Suprapubic skin (tissue), 4 donors: ENCODE measurements around the gene CSH1. TPM values are rescaled to one million over a fixed set of nuclear protein-coding genes. Genes with fewer than 3 reads are reported as not detected.
"Not testable (repeated sequence)": the region's sequence is repeated elsewhere in the genome, so short reads cannot be mapped to it uniquely, and the experiment has no call there.

Source experiments
- DNase-seq, 2 donors: peaks; one replicate each; pipeline ENCODE4 v3.0.0-alpha.2; 2019; ENCODE audit warnings: low spot score in 2 of 2
- H3K27ac ChIP-seq: fragments of 200-600 bp; sonication (generic); one replicate; pipeline ENCODE4 v1.5.1; 2019
- H3K27me3 ChIP-seq: fragments of 200-600 bp; sonication (generic); one replicate; pipeline ENCODE4 v1.5.1; 2019
- H3K36me3 ChIP-seq: fragments of 200-600 bp; sonication (generic); one replicate; pipeline ENCODE4 v1.5.1; 2019
- H3K4me1 ChIP-seq: fragments of 200-600 bp; sonication (generic); one replicate; pipeline ENCODE4 v1.5.1; 2019
- H3K4me3 ChIP-seq: fragments of 200-600 bp; sonication (generic); one replicate; pipeline ENCODE4 v1.5.1; 2019; ENCODE audit warnings: mild to moderate bottlenecking
- H3K9me3 ChIP-seq: fragments of 200-600 bp; sonication (generic); one replicate; pipeline ENCODE4 v1.5.1; 2019
- CTCF ChIP-seq, 2 donors: fragments of 200-600 bp in 1 of 2; fragments of 450-650 bp in 1 of 2; sonication (generic) in 1 of 2; IDR thresholded peaks; one replicate each; pipeline ENCODE4 v1.5.1; 2016 to 2019; ENCODE audit warnings: antibody characterized with exemption in 2 of 2, mild to moderate bottlenecking in 1 of 2, moderate library complexity in 1 of 2
- EP300 ChIP-seq: sonication (generic); formaldehyde crosslinking; IDR thresholded peaks from one replicate; pipeline ENCODE4 v1.6.1; 2017; ENCODE audit warnings: antibody characterized with exemption
- POLR2A ChIP-seq, 2 donors: fragments of 450-650 bp; IDR thresholded peaks; one replicate each; pipeline ENCODE4 v1.6.1; 2017; ENCODE audit warnings: antibody characterized with exemption in 2 of 2, mild to moderate bottlenecking in 2 of 2, moderate library complexity in 2 of 2
- POLR2AphosphoS5 ChIP-seq, 3 donors: sonication (generic); formaldehyde crosslinking; IDR thresholded peaks; one replicate each; pipeline ENCODE4 v1.6.1; 2017; ENCODE audit warnings: antibody characterized with exemption in 3 of 3
- WGBS: methylation state at CpG from one replicate; pipeline ENCODE4 v1.1.5; 2018; 5-methylcytosine and 5-hydroxymethylcytosine counted together
- total RNA-seq, 4 donors: library from RNA; depleted of rRNA; stranded (reverse); fragments of >200 nt; gene quantifications; one replicate each; pipeline ENCODE4 v1.1.0, GENCODE V29; 2016

Gene CSH1
- total RNA-seq, 4 donors from 2014 or later, result not detected

GRCh38 chr17:63911657-63912100, 15.3 kb upstream of the CSH1 start:
- peak in 1 of 2 donors; percentile 70 for DNase-seq
- no peaks in the 10 kb centered on the region for H3K27me3 ChIP-seq
- TF ChIP-seq POLR2AphosphoS5 (IDR thresholded peaks at IDR 0.05), result no peak
- TF ChIP-seq CTCF (IDR thresholded peaks at IDR 0.05), result peak; percentile 39 to 90
- H3K36me3 ChIP-seq, result no peaks in the 10 kb centered on the region
- H3K4me1 ChIP-seq, result no peaks in the 10 kb centered on the region
- 47% methylated on average over 6 of the region's 8 CpGs for WGBS
- H3K9me3 ChIP-seq, result no peaks in the 10 kb centered on the region
- H3K27ac ChIP-seq, result no peak overlapping the region
- H3K4me3 ChIP-seq, result no peak overlapping the region

GRCh38 chr17:63911041-63911635, 14.8 kb upstream of the CSH1 start, which contains the start of gene CSHL1:
Gene CSHL1, minus strand, starts transcription at chr17:63911258. Its CDS starts 62 bp downstream, at chr17:63911196.
- Histone ChIP-seq H3K4me1 (no peaks in the 10 kb centered on the region), H3K9me3 (no peaks in the 10 kb centered on the region), H3K27ac (no peak within 1 kb of the TSS), H3K27me3 (no peaks in the 10 kb centered on the region), H3K4me3 (no peak within 1 kb of the TSS), H3K36me3 (no peaks in the 10 kb centered on the region)
- peak in 1 of 2 donors; percentile 48 for DNase-seq
- TF ChIP-seq POLR2A (IDR thresholded peaks at IDR 0.05) (no peak), POLR2AphosphoS5 (IDR thresholded peaks at IDR 0.05) (no peak), CTCF (IDR thresholded peaks at IDR 0.05) (no peak), EP300 (no peak)
- 66% methylated on average over 15 of the region's 15 CpGs for WGBS

- WGBS, result 80% methylated on average over 14 of the region's 14 CpGs
- Histone ChIP-seq H3K27ac (no peak overlapping the region), H3K4me1 (no peaks in the 10 kb centered on the region), H3K27me3 (no peaks in the 10 kb centered on the region), H3K4me3 (no peak overlapping the region), H3K36me3 (no peaks in the 10 kb centered on the region), H3K9me3 (no peaks in the 10 kb centered on the region)
- no peak for TF ChIP-seq EP300
- TF ChIP-seq POLR2AphosphoS5 (IDR thresholded peaks at IDR 0.05), result no peak
- no peak for TF ChIP-seq POLR2A (IDR thresholded peaks at IDR 0.05)
- no peak for TF ChIP-seq CTCF (IDR thresholded peaks at IDR 0.05)
- DNase-seq, result peak in 1 of 2 donors; percentile 44
These were observed 13.7 kb upstream of the CSH1 start for GRCh38 chr17:63910096-63910495.

- not testable (repeated sequence) for H3K36me3 ChIP-seq, H3K4me1 ChIP-seq, H3K9me3 ChIP-seq, H3K27me3 ChIP-seq, H3K27ac ChIP-seq, H3K4me3 ChIP-seq
- DNase-seq, result peak in 1 of 2 donors; percentile 32
- 85% methylated on average over 5 of the region's 10 CpGs for WGBS
These were observed 13.2 kb upstream of the CSH1 start for GRCh38 chr17:63909586-63909985.

- H3K27ac ChIP-seq, H3K4me1 ChIP-seq, H3K9me3 ChIP-seq, H3K27me3 ChIP-seq, H3K4me3 ChIP-seq, H3K36me3 ChIP-seq: not testable (repeated sequence)
- DNase-seq, result peak in 1 of 2 donors; percentile 39
- WGBS, result 48% methylated on average over 12 of the region's 12 CpGs
These were observed 10.9 kb upstream of the CSH1 start for GRCh38 chr17:63907161-63907778.

GRCh38 chr17:63904796-63905195, 8.4 kb upstream of the CSH1 start:
- H3K9me3 ChIP-seq, H3K4me1 ChIP-seq, H3K36me3 ChIP-seq, H3K27ac ChIP-seq, H3K4me3 ChIP-seq, H3K27me3 ChIP-seq: not testable (repeated sequence)
- WGBS, result 89% methylated on average over 8 of the region's 8 CpGs
- peak in 1 of 2 donors; percentile 32 for DNase-seq

GRCh38 chr17:63903787-63904201, 7.4 kb upstream of the CSH1 start:
- not testable (repeated sequence) for H3K4me1 ChIP-seq, H3K27ac ChIP-seq, H3K36me3 ChIP-seq, H3K27me3 ChIP-seq, H3K9me3 ChIP-seq, H3K4me3 ChIP-seq, DNase-seq
- WGBS, result 39% methylated on average over 5 of the region's 5 CpGs
- peak; percentile 11 to 33 for TF ChIP-seq CTCF (IDR thresholded peaks at IDR 0.05)

GRCh38 chr17:63901971-63902370, 5.6 kb upstream of the CSH1 start:
- not testable (repeated sequence) for H3K4me1 ChIP-seq, H3K9me3 ChIP-seq, H3K27me3 ChIP-seq, H3K27ac ChIP-seq, H3K36me3 ChIP-seq, H3K4me3 ChIP-seq
- DNase-seq, result peak in 1 of 2 donors; percentile 8
- 68% methylated on average over 2 of the region's 2 CpGs for WGBS

- H3K4me1 ChIP-seq, H3K36me3 ChIP-seq, H3K4me3 ChIP-seq, H3K9me3 ChIP-seq, DNase-seq, H3K27ac ChIP-seq, H3K27me3 ChIP-seq: not testable (repeated sequence)
- WGBS, result 81% methylated on average over 5 of the region's 6 CpGs
These were observed 2.8 kb upstream of the CSH1 start for GRCh38 chr17:63898899-63899798.
